CD4-positive, alpha-beta T cell (primary cell): ENCODE measurements around the gene SH3RF3. TPM values are rescaled to one million over a fixed set of nuclear protein-coding genes. Genes with fewer than 3 reads are reported as not detected.
A peak's percentile ranks its signal among the peaks of the same experiment; 100 is the strongest.

Source experiments
- ATAC-seq: fragments of 200-7000 bp; cut with Tn5 transposase; one replicate; pipeline ENCODE4 v1.10.0; 2022; ENCODE audit warnings: mild to moderate bottlenecking; ENCODE audit not compliant: poor library complexity
- CTCF ChIA-PET: fragments of 350-600 bp; sonication (Branson Sonifier 250); formaldehyde crosslinking; loops from one replicate; lab custom pipeline; 2021; ENCODE audit warnings: antibody characterized with exemption, inconsistent platforms; lab: Charles Lee
- POLR2A ChIA-PET: fragments of 350-600 bp; sonication (Branson Sonifier 250); formaldehyde crosslinking; loops from one replicate; lab custom pipeline; 2021; ENCODE audit warnings: antibody characterized with exemption, inconsistent platforms; lab: Charles Lee
- DNase-seq, 14 experiments: peaks; one replicate each; pipeline ENCODE4 v3.0.0-alpha.2; 2013 to 2020; ENCODE audit warnings: mixed read lengths in 2 of 14
- H3K27ac ChIP-seq, 2 donors: one replicate each; pipeline versions ENCODE4 v1.5.1 to v1.7.0; 2013; ENCODE audit warnings: low read length in 2 of 2, low read depth in 1 of 2, mild to moderate bottlenecking in 1 of 2
- H3K27me3 ChIP-seq, 2 experiments: 1 replicate in 1 of 2; 2 replicates in 1 of 2; pipeline versions ENCODE4 v1.6.1 to v1.7.0; 2013; ENCODE audit warnings: low read length in 2 of 2, control low read depth in 1 of 2, mild to moderate bottlenecking in 1 of 2, moderate library complexity in 1 of 2; ENCODE audit not compliant: insufficient read depth in 2 of 2, control insufficient read depth in 1 of 2
- H3K36me3 ChIP-seq: one replicate; pipeline ENCODE4 v1.6.1; 2013; ENCODE audit warnings: low read length, control low read depth; ENCODE audit not compliant: insufficient read depth
- H3K4me1 ChIP-seq: one replicate; pipeline ENCODE4 v1.6.1; 2013; ENCODE audit warnings: low read length, control low read depth; ENCODE audit not compliant: insufficient read depth
- H3K4me3 ChIP-seq: one replicate; pipeline ENCODE4 v1.5.1; 2013; ENCODE audit warnings: mild to moderate bottlenecking, low read length, moderate library complexity
- H3K9me3 ChIP-seq, 2 experiments: 1 replicate in 1 of 2; 2 replicates in 1 of 2; pipeline versions ENCODE4 v1.6.1 to v1.7.0; 2013; ENCODE audit warnings: low read length in 2 of 2, mild to moderate bottlenecking in 2 of 2, control low read depth in 1 of 2, moderate library complexity in 1 of 2; ENCODE audit not compliant: control insufficient read depth in 1 of 2, insufficient read depth in 1 of 2
- H3K27ac Mint-ChIP-seq: one replicate; pipeline ENCODE4 v1.8.0; 2020; ENCODE audit warnings: mixed read lengths
- H3K27me3 Mint-ChIP-seq: one replicate; pipeline ENCODE4 v1.8.0; 2021; ENCODE audit warnings: mixed read lengths
- H3K36me3 Mint-ChIP-seq: one replicate; pipeline ENCODE4 v1.8.0; 2021; ENCODE audit warnings: low read depth, mixed read lengths
- H3K4me1 Mint-ChIP-seq: one replicate; pipeline ENCODE4 v1.8.0; 2021; ENCODE audit warnings: low read depth, mixed read lengths
- H3K4me3 Mint-ChIP-seq: one replicate; pipeline ENCODE4 v1.8.0; 2020; ENCODE audit warnings: mild to moderate bottlenecking, mixed read lengths
- H3K9me3 Mint-ChIP-seq: one replicate; pipeline ENCODE4 v1.8.0; 2020; ENCODE audit warnings: mixed read lengths
- CTCF ChIP-seq: fragments of 200-600 bp; IDR thresholded peaks from one replicate; pipeline ENCODE4 v1.8.0; 2022; ENCODE audit warnings: antibody characterized with exemption, mild to moderate bottlenecking
- intact Hi-C, 2 experiments: fragments of 100-400 bp; cut with DNase I in 1 of 2; cut with micrococcal nuclease in 1 of 2; formaldehyde crosslinking; loops; one replicate each; pipeline versions ENCODE4 v1.15.1 to v1.9.0; 2023 to 2025; cut with DNase I, micrococcal nuclease
- total RNA-seq, 174 experiments: library from RNA in 2 of 174; stranded (reverse) in 2 of 174; gene quantifications; one replicate each; pipeline ENCODE4 v1.2.3 and lab custom pipeline; 2021 to 2026

The SH3RF3 gene
- total RNA-seq, 2 experiments from 2014 or later = 5.2 to 5.9 TPM

GRCh38 chr2:109320195-109320922 is 191.4 kb downstream of the SH3RF3 start:
- Mint-ChIP-seq H3K9me3 (no peaks in the 10 kb centered on the region), H3K27ac (no peak overlapping the region), H3K4me3 (no peak overlapping the region), H3K4me1 (peaks cover 35% of the 10 kb centered on the region), H3K36me3 (no peaks in the 10 kb centered on the region), H3K27me3 (no peaks in the 10 kb centered on the region)
- TF ChIP-seq CTCF = no peak
- ATAC-seq (no peak), DNase-seq (peak in 1 of 14 experiments; percentile 14)
- no peaks in the 10 kb centered on the region for H3K36me3 ChIP-seq
- H3K4me3 ChIP-seq = no peak overlapping the region
- no peak overlapping the region for H3K27ac ChIP-seq
- intact Hi-C loops = no loop called here
- POLR2A ChIA-PET = interaction anchor here (1.0 kb wide), 2 partner anchors 12 to 288 kb away, joined by 3 to 4 read pairs; no protein-coding TSS in a partner anchor
- no peaks in the 10 kb centered on the region for H3K9me3 ChIP-seq
- H3K27me3 ChIP-seq = no peaks in the 10 kb centered on the region
- CTCF ChIA-PET = interaction anchor here (0.9 kb wide), 1 partner anchor 190 kb away, joined by 4 read pairs; no protein-coding TSS in a partner anchor
- H3K4me1 ChIP-seq = peaks cover 10% of the 10 kb centered on the region

- Mint-ChIP-seq H3K36me3 (no peaks in the 10 kb centered on the region), H3K4me1 (peaks cover 35% of the 10 kb centered on the region), H3K4me3 (no peak overlapping the region), H3K27ac (no peak overlapping the region), H3K9me3 (no peaks in the 10 kb centered on the region), H3K27me3 (no peaks in the 10 kb centered on the region)
- peaks cover 10% of the 10 kb centered on the region for H3K4me1 ChIP-seq
- CTCF ChIA-PET = no interaction called here
- no peaks in the 10 kb centered on the region for H3K27me3 ChIP-seq
- POLR2A ChIA-PET = interaction anchor here (1.0 kb wide), 1 partner anchor 10 kb away, joined by 4 read pairs; no protein-coding TSS in a partner anchor
- H3K4me3 ChIP-seq = no peak overlapping the region
- DNase-seq (no peak), ATAC-seq (no peak)
- no peak for TF ChIP-seq CTCF
- no peaks in the 10 kb centered on the region for H3K9me3 ChIP-seq
- intact Hi-C loops = no loop called here
- no peak overlapping the region for H3K27ac ChIP-seq
- H3K36me3 ChIP-seq = no peaks in the 10 kb centered on the region
Measured at GRCh38 chr2:109321570-109321969, 192.6 kb downstream of the SH3RF3 start.

- H3K9me3 ChIP-seq = no peaks in the 10 kb centered on the region
- H3K4me3 ChIP-seq = no peak overlapping the region
- TF ChIP-seq CTCF = no peak
- ChIA-PET CTCF (no interaction called here), POLR2A (no interaction called here)
- H3K9me3 Mint-ChIP-seq = no peaks in the 10 kb centered on the region
- DNase-seq (no peak), ATAC-seq (no peak)
- H3K36me3 ChIP-seq = no peaks in the 10 kb centered on the region
- H3K27me3 ChIP-seq = no peaks in the 10 kb centered on the region
- intact Hi-C loops = no loop called here
- H3K4me1 ChIP-seq = peaks cover 10% of the 10 kb centered on the region
- no peaks in the 10 kb centered on the region for H3K36me3 Mint-ChIP-seq
- no peak overlapping the region for H3K4me3 Mint-ChIP-seq
- H3K27ac Mint-ChIP-seq = no peak overlapping the region
- no peaks in the 10 kb centered on the region for H3K27me3 Mint-ChIP-seq
- no peak overlapping the region for H3K27ac ChIP-seq
- H3K4me1 Mint-ChIP-seq = peaks cover 35% of the 10 kb centered on the region
Measured at GRCh38 chr2:109322111-109322510, 193.1 kb downstream of the SH3RF3 start.
